IPS-18a (cell line): ENCODE results near the gene TBX21.
"Not testable (repeated sequence)": the region's sequence is repeated elsewhere in the genome, so short reads cannot be mapped to it uniquely, and the experiment has no call there.

Source experiments
- H3K27ac ChIP-seq: one replicate; pipeline ENCODE4 v1.5.1; 2013; ENCODE audit warnings: low read length
- H3K27me3 ChIP-seq: one replicate; pipeline ENCODE4 v1.6.1; 2013; ENCODE audit warnings: mild to moderate bottlenecking, low read length; ENCODE audit not compliant: control insufficient read depth, insufficient read depth
- H3K36me3 ChIP-seq: one replicate; pipeline ENCODE4 v1.6.1; 2013; ENCODE audit warnings: low read depth, low read length; ENCODE audit not compliant: control insufficient read depth
- H3K4me1 ChIP-seq: one replicate; pipeline ENCODE4 v1.6.1; 2013; ENCODE audit warnings: low read depth, low read length; ENCODE audit not compliant: control insufficient read depth
- H3K4me3 ChIP-seq: one replicate; pipeline ENCODE4 v1.5.1; 2013; ENCODE audit warnings: low read length
- H3K9ac ChIP-seq: one replicate; pipeline ENCODE4 v1.6.1; 2013; ENCODE audit warnings: mild to moderate bottlenecking, low read length, moderate library complexity
- H3K9me3 ChIP-seq: one replicate; pipeline ENCODE4 v1.6.1; 2013; ENCODE audit warnings: low read depth, low read length; ENCODE audit not compliant: control insufficient read depth

TBX21 gene

DNA sequence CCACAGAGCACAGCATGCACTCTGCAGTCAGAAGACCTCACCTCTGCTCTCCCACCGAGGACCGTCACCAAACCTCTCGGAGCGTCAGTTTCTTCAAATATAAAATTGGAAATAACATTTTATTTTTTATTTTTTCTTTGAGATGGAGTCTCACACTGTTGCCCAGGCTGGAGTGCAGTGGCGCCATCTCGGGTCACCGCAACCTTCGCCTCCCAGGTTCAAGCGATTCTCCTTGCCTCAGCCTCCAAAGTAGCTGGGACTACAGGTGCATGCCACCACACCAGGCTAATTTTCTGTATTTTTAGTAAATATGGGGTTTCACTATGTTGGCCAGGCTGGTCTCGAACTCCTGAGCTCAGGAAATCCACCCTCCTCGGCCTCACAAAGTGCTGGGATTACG, 6.9 kb downstream of the TBX21 start:
- not testable (repeated sequence) for H3K4me3 ChIP-seq, H3K4me1 ChIP-seq, H3K36me3 ChIP-seq, H3K27ac ChIP-seq, H3K9ac ChIP-seq, H3K9me3 ChIP-seq
- peaks cover 21% of the 10 kb centered on the region for H3K27me3 ChIP-seq

DNA sequence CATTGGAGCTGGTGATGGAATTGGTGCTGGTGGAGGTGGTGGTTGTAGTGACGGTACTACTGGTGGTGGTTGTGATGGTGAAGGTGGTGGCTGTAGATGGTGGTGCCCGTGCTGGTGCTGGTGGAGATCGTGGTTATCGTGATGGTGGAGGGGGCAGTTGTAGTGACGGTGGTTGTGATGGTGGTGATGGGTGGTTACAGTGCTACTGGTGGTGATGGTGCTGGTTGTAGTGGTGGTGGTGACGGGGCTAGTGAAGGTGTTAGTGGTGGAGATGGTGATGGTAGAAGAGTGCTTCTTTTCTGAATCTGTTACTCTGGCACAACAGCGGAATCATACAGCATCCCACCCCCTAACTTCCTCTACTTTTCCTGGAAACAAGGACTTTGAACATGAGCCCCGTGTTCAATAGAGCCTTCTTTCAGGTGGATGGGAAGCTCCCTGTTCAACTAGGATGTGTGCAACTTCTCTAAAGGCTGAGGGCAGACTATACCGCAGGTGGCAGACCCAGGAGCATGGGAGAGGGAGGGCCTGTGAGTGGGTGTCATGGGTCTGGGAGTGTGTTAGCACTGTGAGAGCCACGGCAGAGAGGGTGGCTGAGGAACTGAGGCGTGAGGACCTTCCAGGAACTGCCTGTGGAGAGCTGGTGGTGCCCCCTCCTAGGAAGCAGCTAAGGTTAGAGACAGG, 8.2 kb downstream of the TBX21 start:
- H3K27me3 ChIP-seq, result peaks cover 8% of the 10 kb centered on the region
- no peaks in the 10 kb centered on the region for H3K36me3 ChIP-seq
- no peaks in the 10 kb centered on the region for H3K9me3 ChIP-seq
- H3K9ac ChIP-seq, result no peak overlapping the region
- H3K4me1 ChIP-seq, result no peaks in the 10 kb centered on the region
- H3K4me3 ChIP-seq, result no peak overlapping the region
- no peak overlapping the region for H3K27ac ChIP-seq

DNA sequence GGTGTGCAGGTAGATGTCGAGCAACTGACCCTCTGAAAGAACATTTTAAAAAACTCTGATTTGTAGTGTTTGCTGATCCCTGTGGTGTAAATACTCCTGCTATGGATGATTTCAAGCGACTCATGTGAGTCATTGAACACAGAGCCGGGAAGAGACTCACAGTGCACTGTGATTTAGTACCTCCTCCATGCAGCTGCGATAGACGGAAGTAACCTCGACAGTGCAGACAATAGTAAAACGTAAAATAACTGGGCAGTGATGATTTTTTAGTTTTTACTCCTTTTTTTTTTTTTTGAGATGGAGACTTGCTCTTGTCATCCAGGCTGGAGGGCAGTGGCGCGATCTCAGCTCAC, 8.7 kb downstream of the TBX21 start:
- no peak overlapping the region for H3K4me3 ChIP-seq
- H3K9ac ChIP-seq, result no peak overlapping the region
- no peaks in the 10 kb centered on the region for H3K4me1 ChIP-seq
- peaks cover 2% of the 10 kb centered on the region for H3K27me3 ChIP-seq
- H3K27ac ChIP-seq, result no peak overlapping the region
- H3K9me3 ChIP-seq, result no peaks in the 10 kb centered on the region
- no peaks in the 10 kb centered on the region for H3K36me3 ChIP-seq

- Histone ChIP-seq H3K9me3 (no peaks in the 10 kb centered on the region), H3K36me3 (no peaks in the 10 kb centered on the region), H3K27ac (no peak overlapping the region), H3K9ac (no peak overlapping the region), H3K4me1 (no peaks in the 10 kb centered on the region), H3K27me3 (no peaks in the 10 kb centered on the region), H3K4me3 (no peak overlapping the region)
Measured at GRCh38 chr17:47742319-47743181, 9.5 kb downstream of the TBX21 start.

DNA sequence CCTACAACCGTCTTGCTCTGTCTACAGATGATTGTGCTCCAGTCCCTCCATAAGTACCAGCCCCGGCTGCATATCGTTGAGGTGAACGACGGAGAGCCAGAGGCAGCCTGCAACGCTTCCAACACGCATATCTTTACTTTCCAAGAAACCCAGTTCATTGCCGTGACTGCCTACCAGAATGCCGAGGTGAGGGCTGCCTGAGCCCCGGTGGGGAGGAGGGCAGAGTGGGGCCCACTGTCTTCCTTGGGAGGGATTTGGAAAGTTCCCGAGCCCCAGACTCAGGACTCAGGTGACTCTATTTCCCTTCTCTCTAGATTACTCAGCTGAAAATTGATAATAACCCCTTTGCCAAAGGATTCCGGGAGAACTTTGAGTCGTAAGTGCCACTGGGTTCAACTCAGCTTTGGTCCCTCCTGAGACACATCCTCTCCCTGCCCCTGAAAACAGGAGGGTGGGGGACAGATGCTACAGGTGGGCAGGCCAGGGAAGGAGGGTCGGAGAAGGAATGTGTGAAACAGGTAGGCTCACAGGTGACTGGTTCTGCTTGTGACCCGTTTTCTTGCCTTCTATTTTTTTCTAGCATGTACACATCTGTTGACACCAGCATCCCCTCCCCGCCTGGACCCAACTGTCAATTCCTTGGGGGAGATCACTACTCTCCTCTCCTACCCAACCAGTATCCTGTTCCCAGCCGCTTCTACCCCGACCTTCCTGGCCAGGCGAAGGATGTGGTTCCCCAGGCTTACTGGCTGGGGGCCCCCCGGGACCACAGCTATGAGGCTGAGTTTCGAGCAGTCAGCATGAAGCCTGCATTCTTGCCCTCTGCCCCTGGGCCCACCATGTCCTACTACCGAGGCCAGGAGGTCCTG, 11.4 kb downstream of the TBX21 start:
- H3K4me1 ChIP-seq, result no peaks in the 10 kb centered on the region
- H3K9me3 ChIP-seq, result no peaks in the 10 kb centered on the region
- no peak overlapping the region for H3K27ac ChIP-seq
- no peaks in the 10 kb centered on the region for H3K36me3 ChIP-seq
- no peaks in the 10 kb centered on the region for H3K27me3 ChIP-seq
- H3K9ac ChIP-seq, result no peak overlapping the region
- no peak overlapping the region for H3K4me3 ChIP-seq

GRCh38 chr17:47745037-47745380, 12.0 kb downstream of the TBX21 start:
- no peaks in the 10 kb centered on the region for H3K36me3 ChIP-seq
- no peak overlapping the region for H3K4me3 ChIP-seq
- no peak overlapping the region for H3K27ac ChIP-seq
- H3K9ac ChIP-seq, result no peak overlapping the region
- H3K9me3 ChIP-seq, result no peaks in the 10 kb centered on the region
- peaks cover 4% of the 10 kb centered on the region for H3K27me3 ChIP-seq
- no peaks in the 10 kb centered on the region for H3K4me1 ChIP-seq

DNA sequence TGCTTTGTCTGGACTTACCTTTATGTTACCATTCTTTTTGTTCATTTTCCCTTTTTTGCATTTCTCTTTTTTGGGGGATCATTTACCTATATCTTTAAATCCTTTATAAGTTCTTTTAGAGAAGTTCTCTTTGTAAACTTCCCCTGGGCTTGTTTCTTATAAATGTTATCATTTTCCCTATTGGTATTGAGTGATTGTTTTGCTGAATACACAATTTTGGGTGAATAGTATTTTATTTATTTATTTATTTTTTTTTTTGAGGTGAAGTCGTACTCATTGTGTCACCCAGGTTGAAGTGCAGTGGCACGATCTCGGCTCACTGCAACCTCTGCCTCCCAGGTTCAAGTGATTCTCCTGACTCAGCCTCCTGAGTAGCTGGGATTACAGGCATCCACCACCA, 18.4 kb downstream of the TBX21 start:
- Histone ChIP-seq H3K27ac (no peak overlapping the region), H3K4me3 (no peak overlapping the region), H3K9me3 (no peaks in the 10 kb centered on the region), H3K27me3 (peaks cover 4% of the 10 kb centered on the region), H3K4me1 (no peaks in the 10 kb centered on the region), H3K9ac (no peak overlapping the region), H3K36me3 (no peaks in the 10 kb centered on the region)

DNA sequence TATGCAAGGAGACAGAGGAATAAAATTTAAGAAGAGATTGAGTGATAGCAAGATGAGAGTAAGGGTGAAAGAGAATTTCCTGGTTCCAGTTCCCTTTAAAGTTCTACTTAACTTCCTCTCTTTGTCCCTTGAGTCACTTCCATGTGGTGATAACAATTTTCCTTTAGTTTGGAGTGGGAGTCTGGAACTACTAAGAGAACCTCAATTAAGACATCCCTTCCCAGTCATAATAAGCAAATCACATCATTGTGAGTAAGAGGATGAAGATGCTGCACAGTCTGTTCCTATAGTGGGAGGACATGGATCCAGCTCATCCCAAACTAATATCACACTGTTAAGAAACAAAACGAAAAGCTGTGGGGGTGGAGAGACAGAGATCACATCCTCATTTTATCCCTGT, 24.4 kb downstream of the TBX21 start:
- Histone ChIP-seq H3K36me3 (no peaks in the 10 kb centered on the region), H3K4me1 (no peaks in the 10 kb centered on the region), H3K9ac (no peak overlapping the region), H3K27me3 (no peaks in the 10 kb centered on the region), H3K9me3 (no peaks in the 10 kb centered on the region), H3K4me3 (no peak overlapping the region), H3K27ac (no peak overlapping the region)

DNA sequence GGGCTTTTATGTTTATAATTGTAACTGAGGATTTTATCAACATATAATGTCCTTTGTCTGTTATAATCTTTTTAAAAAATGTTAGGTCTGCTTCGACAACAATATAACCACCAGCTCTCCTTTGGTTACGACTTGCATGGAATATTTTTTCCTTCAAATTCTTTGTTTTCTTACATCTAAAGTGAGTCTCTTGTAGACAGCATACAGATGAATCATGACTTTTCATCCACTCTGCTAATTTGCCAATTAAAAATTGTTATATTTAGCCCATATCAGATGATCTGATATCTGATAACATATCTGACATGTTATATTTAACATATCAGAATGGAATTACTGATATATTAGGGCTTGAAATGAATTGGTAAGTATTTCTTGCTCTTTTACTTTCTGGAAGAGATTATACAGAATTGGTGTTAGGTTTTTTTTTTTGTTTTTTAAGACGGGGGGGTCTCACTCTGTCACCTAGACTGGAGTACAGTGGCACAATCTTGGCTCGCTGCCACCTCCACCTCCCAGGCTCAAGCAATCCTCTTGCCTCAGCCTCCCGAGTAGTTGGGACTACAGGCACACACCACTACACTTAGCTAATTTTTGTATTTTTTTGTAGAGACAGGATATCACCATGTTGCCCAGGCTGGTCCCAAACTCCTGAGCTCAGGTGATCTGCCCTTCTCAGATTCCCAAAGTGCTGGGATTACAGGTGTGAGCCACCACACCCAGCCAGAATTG, 27.5 kb downstream of the TBX21 start:
- no peaks in the 10 kb centered on the region for H3K36me3 ChIP-seq
- H3K27me3 ChIP-seq, result no peaks in the 10 kb centered on the region
- peaks cover 4% of the 10 kb centered on the region for H3K9me3 ChIP-seq
- no peak overlapping the region for H3K27ac ChIP-seq
- no peaks in the 10 kb centered on the region for H3K4me1 ChIP-seq
- H3K9ac ChIP-seq, result no peak overlapping the region
- H3K4me3 ChIP-seq, result no peak overlapping the region

GRCh38 chr17:47762728-47763127, 29.7 kb downstream of the TBX21 start:
- Histone ChIP-seq H3K36me3 (no peaks in the 10 kb centered on the region), H3K9ac (no peak overlapping the region), H3K27me3 (no peaks in the 10 kb centered on the region), H3K9me3 (peaks cover 4% of the 10 kb centered on the region), H3K4me1 (no peaks in the 10 kb centered on the region), H3K4me3 (no peak overlapping the region), H3K27ac (no peak overlapping the region)

- H3K36me3 ChIP-seq, result no peaks in the 10 kb centered on the region
- peaks cover 4% of the 10 kb centered on the region for H3K9me3 ChIP-seq
- H3K9ac ChIP-seq, result no peak overlapping the region
- no peak overlapping the region for H3K27ac ChIP-seq
- H3K4me1 ChIP-seq, result no peaks in the 10 kb centered on the region
- no peak overlapping the region for H3K4me3 ChIP-seq
- no peaks in the 10 kb centered on the region for H3K27me3 ChIP-seq
Measured at GRCh38 chr17:47763913-47764582, 31.0 kb downstream of the TBX21 start.
